ENCODE results near the gene ARSB. TPM values are rescaled to one million over a fixed set of nuclear protein-coding genes. Genes with fewer than 3 reads are reported as not detected.
A peak's percentile ranks its signal among the peaks of the same experiment; 100 is the strongest.
"Not testable (repeated sequence)": the region's sequence is repeated elsewhere in the genome, so short reads cannot be mapped to it uniquely, and the experiment has no call there.

Gene ARSB
- total and polyA plus RNA-seq, 7 experiments from 2014 or later, result 3.3 to 10.8 (median 4.8) TPM

DNA sequence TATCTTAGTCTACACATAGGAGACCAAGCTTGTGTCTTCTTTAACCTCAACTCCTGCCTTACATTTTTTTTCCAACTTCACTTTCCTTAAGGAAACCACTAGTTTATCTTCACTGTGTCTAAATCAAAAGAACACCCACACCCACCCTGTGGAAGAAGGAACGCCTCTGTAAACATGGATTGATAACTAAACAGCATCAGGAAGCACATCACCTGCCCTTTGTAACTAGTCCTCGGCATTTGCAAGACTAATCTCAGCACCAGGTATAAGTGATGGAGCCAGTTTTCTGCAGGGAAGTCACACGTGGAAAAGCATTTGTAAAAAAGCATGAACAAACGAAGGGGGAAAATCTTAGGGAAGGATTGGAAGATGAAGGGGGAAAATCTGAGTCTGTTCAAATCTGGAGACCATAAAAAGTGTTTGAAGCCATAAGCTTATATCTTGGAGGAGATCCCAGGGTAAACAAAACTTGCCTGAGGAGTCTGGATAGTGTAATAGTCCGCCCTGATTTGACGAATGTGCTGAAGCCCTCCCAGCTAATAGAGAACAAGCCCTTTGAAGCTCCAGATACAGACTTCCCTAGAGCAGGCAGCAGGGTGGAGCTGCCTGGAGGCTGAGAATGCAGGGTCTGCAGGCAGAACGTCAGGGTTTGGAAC, 219.2 kb downstream of the ARSB start:
- intact Hi-C loops (cut with micrococcal nuclease), result no loop called here
- Mint-ChIP-seq H3K4me1 (peaks cover 0 to 5% (median 0%) of the 10 kb centered on the region in 7 donors), H3K4me3 (no peak overlapping the region), H3K36me3 (peaks cover 0 to 16% (median 3%) of the 10 kb centered on the region in 5 donors), H3K27ac (no peak overlapping the region), H3K27me3 (peaks cover 0 to 5% (median 0%) of the 10 kb centered on the region in 5 donors), H3K9me3 (peaks cover 0 to 4% (median 0%) of the 10 kb centered on the region in 11 donors)
- Histone ChIP-seq H3K27ac (ENCODE audit: low read depth, low read length) (no peak overlapping the region), H3K4me1 (ENCODE audit: control insufficient read depth in 2 of 2, insufficient read depth in 2 of 2, low read length in 2 of 2) (no peaks in the 10 kb centered on the region), H3K27me3 (ENCODE audit: control insufficient read depth in 2 of 2, insufficient read depth in 2 of 2, low read length in 2 of 2) (no peaks in the 10 kb centered on the region), H3K36me3 (ENCODE audit: control insufficient read depth in 2 of 3, insufficient read depth in 3 of 3, low read length in 3 of 3) (no peaks in the 10 kb centered on the region), H3K9me3 (ENCODE audit: control insufficient read depth in 2 of 3, low read length in 3 of 3) (no peaks in the 10 kb centered on the region), H3K4me3 (ENCODE audit: low read length) (no peak overlapping the region)
- ChIA-PET POLR2A (no interaction called here), CTCF (no interaction called here)
- DNase-seq (no peak), ATAC-seq (no peak)

DNA sequence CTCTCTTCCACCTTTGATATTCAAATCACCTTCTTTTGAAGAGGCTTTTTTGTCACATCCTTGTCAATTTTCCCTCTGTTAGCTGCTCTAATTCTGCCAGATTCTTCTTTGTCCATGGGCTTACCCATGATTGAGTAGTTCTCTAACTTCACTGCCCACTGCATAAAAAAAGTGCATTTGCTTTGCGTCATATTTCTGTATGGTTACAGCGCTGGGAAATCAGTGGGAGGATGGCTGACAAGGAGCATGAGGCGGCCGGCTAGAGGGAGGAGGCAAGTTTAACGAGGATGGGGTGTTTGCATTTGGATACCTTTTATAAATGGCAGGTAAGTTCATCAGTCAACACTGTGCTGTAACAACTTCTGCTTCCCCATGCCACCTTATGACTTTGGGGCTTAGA, 220.0 kb downstream of the ARSB start:
- Mint-ChIP-seq H3K4me3 (no peak overlapping the region), H3K27ac (no peak overlapping the region), H3K36me3 (peaks cover 0 to 16% (median 3%) of the 10 kb centered on the region in 5 donors), H3K9me3 (peaks cover 0 to 8% (median 0%) of the 10 kb centered on the region in 11 donors), H3K4me1 (peaks cover 0 to 5% (median 0%) of the 10 kb centered on the region in 7 donors), H3K27me3 (peaks cover 0 to 5% (median 0%) of the 10 kb centered on the region in 5 donors)
- H3K9me3 ChIP-seq (ENCODE audit: control insufficient read depth in 2 of 3, low read length in 3 of 3), result no peaks in the 10 kb centered on the region
- no peaks in the 10 kb centered on the region for H3K36me3 ChIP-seq (ENCODE audit: control insufficient read depth in 2 of 3, insufficient read depth in 3 of 3, low read length in 3 of 3)
- H3K4me1 ChIP-seq (ENCODE audit: control insufficient read depth in 2 of 2, insufficient read depth in 2 of 2, low read length in 2 of 2), result no peaks in the 10 kb centered on the region
- DNase-seq, result no peak
- no peak overlapping the region for H3K27ac ChIP-seq (ENCODE audit: low read depth, low read length)
- no peak overlapping the region for H3K4me3 ChIP-seq (ENCODE audit: low read length)
- no peaks in the 10 kb centered on the region for H3K27me3 ChIP-seq (ENCODE audit: control insufficient read depth in 2 of 2, insufficient read depth in 2 of 2, low read length in 2 of 2)
- ChIA-PET POLR2A (no interaction called here), CTCF (no interaction called here)
- intact Hi-C loops (cut with micrococcal nuclease), result no loop called here
- no peak for ATAC-seq

DNA sequence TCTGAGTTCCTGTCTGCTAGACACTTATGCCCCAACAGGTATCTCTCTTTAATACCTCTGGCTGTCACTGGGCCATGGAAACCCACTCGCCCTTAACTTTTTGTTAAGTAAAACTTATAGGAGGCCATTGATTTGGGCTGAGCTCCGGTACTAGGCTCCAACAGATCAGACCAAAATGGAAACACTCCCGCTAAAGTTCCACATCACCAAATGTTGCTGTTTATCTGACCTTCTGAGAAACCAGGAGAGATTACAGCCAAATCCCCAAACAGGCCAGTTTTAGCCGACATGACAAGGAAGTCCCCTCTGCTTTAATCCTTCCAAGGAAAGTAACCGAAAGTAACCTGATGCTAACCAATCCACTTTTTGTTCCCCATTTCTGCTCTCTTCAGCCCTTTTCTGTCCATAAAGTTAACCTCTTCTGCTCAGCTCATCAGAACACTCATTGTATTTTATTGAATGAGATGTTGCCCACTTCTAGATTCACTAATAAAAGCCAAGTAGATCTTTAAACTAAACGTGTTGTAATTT, 221.4 kb downstream of the ARSB start:
- CTCF ChIA-PET, result no interaction called here
- H3K4me1 ChIP-seq (ENCODE audit: control insufficient read depth in 2 of 2, insufficient read depth in 2 of 2, low read length in 2 of 2), result no peaks in the 10 kb centered on the region
- H3K27ac ChIP-seq (ENCODE audit: low read depth, low read length), result no peak overlapping the region
- no peak overlapping the region for H3K4me3 ChIP-seq (ENCODE audit: low read length)
- Mint-ChIP-seq H3K4me3 (no peak overlapping the region), H3K27ac (no peak overlapping the region), H3K36me3 (peaks cover 0 to 13% (median 3%) of the 10 kb centered on the region in 5 donors), H3K27me3 (peaks cover 0 to 5% (median 0%) of the 10 kb centered on the region in 5 donors), H3K9me3 (peaks cover 0 to 8% (median 0%) of the 10 kb centered on the region in 11 donors), H3K4me1 (peaks cover 0 to 5% (median 0%) of the 10 kb centered on the region in 7 donors)
- intact Hi-C loops (cut with micrococcal nuclease), result no loop called here
- no peaks in the 10 kb centered on the region for H3K36me3 ChIP-seq (ENCODE audit: control insufficient read depth in 2 of 3, insufficient read depth in 3 of 3, low read length in 3 of 3)
- ATAC-seq (no peak), DNase-seq (no peak)
- H3K27me3 ChIP-seq (ENCODE audit: control insufficient read depth in 2 of 2, insufficient read depth in 2 of 2, low read length in 2 of 2), result no peaks in the 10 kb centered on the region
- POLR2A ChIA-PET, result no interaction called here
- no peaks in the 10 kb centered on the region for H3K9me3 ChIP-seq (ENCODE audit: control insufficient read depth in 2 of 3, low read length in 3 of 3)

DNA sequence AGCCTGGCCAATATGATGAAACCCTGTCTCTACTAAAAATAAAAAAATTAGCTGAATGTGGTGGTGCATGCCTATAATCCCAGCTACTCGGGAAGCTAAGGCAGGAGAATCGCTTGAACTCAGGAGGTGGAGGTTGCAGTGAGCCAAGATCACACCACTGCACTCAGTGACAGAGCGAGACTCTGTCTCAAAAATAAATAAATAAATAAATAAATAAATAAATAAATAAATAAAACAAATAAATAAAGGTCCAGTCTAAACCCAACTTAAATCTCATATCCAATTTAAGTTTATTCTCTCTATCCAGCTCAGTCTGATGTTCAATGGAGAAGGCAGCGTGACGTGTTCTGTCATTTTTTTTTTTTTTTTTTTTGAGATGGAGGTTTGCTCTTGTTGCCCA, 222.4 kb downstream of the ARSB start:
- intact Hi-C loops (cut with micrococcal nuclease); H3K4me1 Mint-ChIP-seq; POLR2A ChIA-PET; H3K4me3 ChIP-seq (ENCODE audit: low read length); H3K36me3 ChIP-seq (ENCODE audit: control insufficient read depth in 2 of 3, insufficient read depth in 3 of 3, low read length in 3 of 3); H3K4me3 Mint-ChIP-seq; H3K27ac ChIP-seq (ENCODE audit: low read depth, low read length); CTCF ChIA-PET; H3K9me3 ChIP-seq (ENCODE audit: control insufficient read depth in 2 of 3, low read length in 3 of 3); H3K27me3 ChIP-seq (ENCODE audit: control insufficient read depth in 2 of 2, insufficient read depth in 2 of 2, low read length in 2 of 2); H3K9me3 Mint-ChIP-seq; ATAC-seq; H3K27me3 Mint-ChIP-seq; H3K4me1 ChIP-seq (ENCODE audit: control insufficient read depth in 2 of 2, insufficient read depth in 2 of 2, low read length in 2 of 2); H3K27ac Mint-ChIP-seq; DNase-seq: not testable (repeated sequence)
- peaks cover 0 to 13% (median 3%) of the 10 kb centered on the region in 5 donors for H3K36me3 Mint-ChIP-seq

DNA sequence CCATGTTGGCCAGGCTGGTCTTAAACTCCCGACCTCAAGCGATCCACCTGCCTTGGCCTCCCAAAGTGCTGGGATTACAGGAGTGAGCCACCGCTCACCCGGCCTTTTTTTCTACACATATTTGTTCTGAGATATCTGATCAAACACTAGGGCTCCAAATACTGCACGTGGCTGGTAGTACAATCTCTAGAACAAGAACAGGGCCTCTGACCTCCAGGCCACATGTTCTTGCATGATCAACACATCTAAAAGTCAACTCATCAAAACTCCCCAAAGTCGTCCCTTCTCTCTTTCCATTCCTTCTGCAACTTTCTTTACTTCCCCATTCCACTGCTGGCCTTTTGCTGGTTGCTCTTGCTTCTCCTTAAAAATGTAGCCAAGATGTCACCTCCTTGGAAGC, 223.3 kb downstream of the ARSB start:
- no peak overlapping the region for H3K4me3 Mint-ChIP-seq
- peaks cover 0 to 5% (median 0%) of the 10 kb centered on the region in 5 donors for H3K27me3 Mint-ChIP-seq
- POLR2A ChIA-PET, result no interaction called here
- H3K4me3 ChIP-seq (ENCODE audit: low read length), result no peak overlapping the region
- H3K9me3 Mint-ChIP-seq, result peaks cover 0 to 8% (median 0%) of the 10 kb centered on the region in 11 donors
- no peak overlapping the region for H3K27ac ChIP-seq (ENCODE audit: low read depth, low read length)
- H3K9me3 ChIP-seq (ENCODE audit: control insufficient read depth in 2 of 3, low read length in 3 of 3), result no peaks in the 10 kb centered on the region
- H3K36me3 ChIP-seq (ENCODE audit: control insufficient read depth in 2 of 3, insufficient read depth in 3 of 3, low read length in 3 of 3), result no peaks in the 10 kb centered on the region
- no peak overlapping the region for H3K27ac Mint-ChIP-seq
- DNase-seq, result no peak
- no peak for ATAC-seq
- CTCF ChIA-PET, result no interaction called here
- H3K36me3 Mint-ChIP-seq, result peaks cover 0 to 13% (median 4%) of the 10 kb centered on the region in 5 donors
- H3K4me1 Mint-ChIP-seq, result peaks cover 0 to 16% (median 0%) of the 10 kb centered on the region in 7 donors
- no peaks in the 10 kb centered on the region for H3K27me3 ChIP-seq (ENCODE audit: control insufficient read depth in 2 of 2, insufficient read depth in 2 of 2, low read length in 2 of 2)
- intact Hi-C loops (cut with micrococcal nuclease), result no loop called here
- no peaks in the 10 kb centered on the region for H3K4me1 ChIP-seq (ENCODE audit: control insufficient read depth in 2 of 2, insufficient read depth in 2 of 2, low read length in 2 of 2)

DNA sequence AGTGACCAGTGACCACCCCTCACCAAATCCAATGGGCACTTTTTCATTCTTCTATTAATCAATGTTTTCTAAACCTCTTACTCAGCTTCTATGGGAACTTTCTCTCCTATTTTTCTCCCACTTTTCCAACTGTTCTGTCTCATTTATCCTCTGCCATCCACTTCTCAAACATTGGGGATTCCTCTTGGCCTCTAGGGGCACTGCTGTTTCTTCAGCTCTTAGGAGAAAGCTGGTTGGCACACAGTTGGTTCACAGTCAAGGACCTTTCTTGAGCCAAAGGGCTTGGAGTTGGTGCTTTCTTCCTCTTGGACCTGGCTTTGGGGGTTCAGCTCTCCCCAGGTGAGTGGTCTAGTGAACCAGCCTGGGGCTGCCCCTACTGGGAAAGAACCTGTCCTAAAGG, 224.3 kb downstream of the ARSB start:
- DNase-seq, result no peak
- intact Hi-C loops (cut with micrococcal nuclease), result no loop called here
- ChIA-PET CTCF (no interaction called here), POLR2A (no interaction called here)
- H3K27me3 ChIP-seq (ENCODE audit: control insufficient read depth in 2 of 2, insufficient read depth in 2 of 2, low read length in 2 of 2), result no peaks in the 10 kb centered on the region
- H3K9me3 ChIP-seq (ENCODE audit: control insufficient read depth in 2 of 3, low read length in 3 of 3), result no peaks in the 10 kb centered on the region
- H3K27ac Mint-ChIP-seq, result no peak overlapping the region
- no peak for ATAC-seq
- peaks cover 0 to 5% (median 0%) of the 10 kb centered on the region in 5 donors for H3K27me3 Mint-ChIP-seq
- peaks cover 0 to 8% (median 0%) of the 10 kb centered on the region in 11 donors for H3K9me3 Mint-ChIP-seq
- peaks cover 0 to 5% (median 3%) of the 10 kb centered on the region in 5 donors for H3K36me3 Mint-ChIP-seq
- H3K4me1 Mint-ChIP-seq, result peaks cover 0 to 18% (median 0%) of the 10 kb centered on the region in 7 donors
- H3K4me1 ChIP-seq (ENCODE audit: control insufficient read depth in 2 of 2, insufficient read depth in 2 of 2, low read length in 2 of 2), result no peaks in the 10 kb centered on the region
- no peak overlapping the region for H3K4me3 ChIP-seq (ENCODE audit: low read length)
- H3K36me3 ChIP-seq (ENCODE audit: control insufficient read depth in 2 of 3, insufficient read depth in 3 of 3, low read length in 3 of 3), result no peaks in the 10 kb centered on the region
- no peak overlapping the region for H3K27ac ChIP-seq (ENCODE audit: low read depth, low read length)
- no peak overlapping the region for H3K4me3 Mint-ChIP-seq

DNA sequence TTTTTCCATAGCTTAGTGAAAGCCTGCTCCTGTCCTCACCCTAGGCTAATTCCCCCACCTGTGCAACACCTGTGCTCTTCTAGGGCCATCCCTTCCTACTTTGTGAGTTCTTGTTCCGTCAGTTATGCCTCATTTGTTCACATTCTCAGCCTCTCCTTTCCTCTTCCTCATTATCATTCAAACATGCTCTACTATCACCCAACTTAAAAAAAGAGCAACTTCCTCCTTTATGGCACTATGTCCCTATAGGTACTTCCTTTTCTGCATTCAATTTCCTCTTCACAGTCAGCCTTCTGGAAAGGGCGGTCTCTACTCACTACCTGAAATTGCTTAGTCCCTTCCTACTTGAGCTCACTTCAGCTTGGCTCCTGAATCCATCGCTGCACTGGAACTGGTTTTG, 224.7 kb downstream of the ARSB start:
- intact Hi-C loops (cut with micrococcal nuclease), result no loop called here
- H3K27ac ChIP-seq (ENCODE audit: low read depth, low read length), result no peak overlapping the region
- CTCF ChIA-PET, result no interaction called here
- no peaks in the 10 kb centered on the region for H3K27me3 ChIP-seq (ENCODE audit: control insufficient read depth in 2 of 2, insufficient read depth in 2 of 2, low read length in 2 of 2)
- Mint-ChIP-seq H3K4me3 (no peak overlapping the region), H3K27ac (no peak overlapping the region), H3K9me3 (peaks cover 0 to 8% (median 0%) of the 10 kb centered on the region in 11 donors), H3K4me1 (peaks cover 0 to 18% (median 0%) of the 10 kb centered on the region in 7 donors), H3K36me3 (peaks cover 0 to 4% (median 2%) of the 10 kb centered on the region in 5 donors), H3K27me3 (peaks cover 0 to 5% (median 0%) of the 10 kb centered on the region in 5 donors)
- POLR2A ChIA-PET, result no interaction called here
- H3K36me3 ChIP-seq (ENCODE audit: control insufficient read depth in 2 of 3, insufficient read depth in 3 of 3, low read length in 3 of 3), result no peaks in the 10 kb centered on the region
- DNase-seq (no peak), ATAC-seq (peak; percentile 78)
- H3K4me3 ChIP-seq (ENCODE audit: low read length), result no peak overlapping the region
- no peaks in the 10 kb centered on the region for H3K4me1 ChIP-seq (ENCODE audit: control insufficient read depth in 2 of 2, insufficient read depth in 2 of 2, low read length in 2 of 2)
- no peaks in the 10 kb centered on the region for H3K9me3 ChIP-seq (ENCODE audit: control insufficient read depth in 2 of 3, low read length in 3 of 3)

Data from naive thymus-derived CD4-positive, alpha-beta T cell (primary cell).